Stimulated activated CD8-positive, alpha-beta memory T cell treated with anti-CD3 and anti-CD28 coated beads, Interleukin-7, amount 100 ng/mL, for 1 hour (primary cell): Measurements from ENCODE around the gene LDLRAD3.

Experiments
- DNase-seq, 2 donors: peaks; one replicate each; pipeline ENCODE4 v3.0.0-alpha.2; 2020; ENCODE audit warnings: low read depth in 2 of 2

LDLRAD3 gene

DNA sequence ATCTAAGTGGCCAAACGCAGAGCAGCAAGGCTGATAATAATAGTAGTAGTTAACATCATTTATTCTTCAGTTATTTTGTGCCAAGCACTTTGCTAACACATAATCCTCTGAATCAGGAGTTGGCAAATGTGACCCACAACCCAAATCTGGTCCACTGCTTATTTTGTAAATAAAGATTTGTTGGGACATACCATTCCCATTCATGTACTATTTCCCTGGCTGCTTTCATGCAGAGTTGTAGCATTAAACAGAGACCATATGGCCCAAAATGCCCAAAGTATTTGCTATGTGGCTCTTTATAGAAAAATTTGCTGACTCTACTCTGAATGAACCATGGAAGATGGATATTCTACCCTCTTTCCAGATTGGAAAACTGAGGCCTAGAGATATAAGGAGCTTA, 295.0 kb downstream of the LDLRAD3 start:
- no peak for DNase-seq

DNA sequence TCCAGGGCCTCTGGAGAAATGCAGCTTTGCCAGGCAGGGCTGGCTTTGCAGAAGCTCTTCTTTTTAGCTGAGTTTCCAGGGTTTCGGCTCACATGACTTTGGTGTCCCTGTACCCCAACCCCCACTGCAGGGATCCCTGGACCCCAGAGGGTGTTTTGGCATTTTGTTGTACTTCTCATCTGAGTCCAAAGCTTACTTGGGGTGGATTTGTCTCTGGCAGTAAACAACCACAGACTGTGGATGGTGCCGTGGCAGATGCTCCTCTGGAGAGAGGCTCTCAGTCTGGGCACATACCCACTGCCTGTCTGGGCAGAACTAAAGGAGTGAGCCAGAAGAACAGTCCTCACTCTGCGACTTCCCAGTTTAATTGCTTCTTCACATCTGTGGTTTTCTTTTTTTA, 295.8 kb downstream of the LDLRAD3 start:
- no peak for DNase-seq

DNA sequence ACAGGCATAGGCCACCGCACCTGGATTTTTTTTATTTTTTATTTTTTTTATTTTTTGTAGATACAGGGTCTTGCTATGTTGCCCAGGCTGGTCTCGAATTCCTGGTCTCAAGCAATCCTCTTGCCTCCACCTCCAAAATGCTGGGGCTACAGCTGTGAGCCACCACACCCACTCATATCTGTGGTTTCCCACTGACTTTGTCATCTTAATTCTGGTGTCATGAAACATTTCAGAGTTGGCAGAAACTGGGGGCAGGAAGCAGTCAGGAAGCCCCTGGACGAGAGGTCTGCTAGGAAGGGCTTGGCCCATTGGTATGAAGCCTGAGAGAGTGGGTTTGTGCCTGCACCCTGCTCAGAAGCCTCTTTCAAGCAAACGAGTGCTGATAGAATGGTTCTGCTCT, 296.3 kb downstream of the LDLRAD3 start:
- DNase-seq, result no peak

DNA sequence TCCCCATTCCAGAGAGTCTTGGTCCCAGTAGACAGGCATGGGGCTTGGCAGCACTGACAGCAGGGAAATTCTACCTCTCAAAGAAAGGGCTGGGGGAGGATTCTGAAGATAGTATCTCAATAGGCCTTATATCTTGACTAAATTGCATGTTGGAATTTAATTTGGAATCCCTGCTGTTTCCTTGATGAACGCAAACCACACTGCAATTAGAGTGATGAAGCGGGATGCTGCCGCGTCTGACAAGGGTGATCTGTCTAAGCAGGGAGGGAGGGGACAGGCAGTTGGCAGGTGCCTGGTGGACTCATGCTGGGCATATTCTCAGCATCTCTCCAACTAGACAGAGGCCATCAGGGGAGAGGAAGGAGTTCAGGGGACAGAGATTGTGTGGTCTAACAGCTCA, 296.9 kb downstream of the LDLRAD3 start:
- DNase-seq, result no peak

DNA sequence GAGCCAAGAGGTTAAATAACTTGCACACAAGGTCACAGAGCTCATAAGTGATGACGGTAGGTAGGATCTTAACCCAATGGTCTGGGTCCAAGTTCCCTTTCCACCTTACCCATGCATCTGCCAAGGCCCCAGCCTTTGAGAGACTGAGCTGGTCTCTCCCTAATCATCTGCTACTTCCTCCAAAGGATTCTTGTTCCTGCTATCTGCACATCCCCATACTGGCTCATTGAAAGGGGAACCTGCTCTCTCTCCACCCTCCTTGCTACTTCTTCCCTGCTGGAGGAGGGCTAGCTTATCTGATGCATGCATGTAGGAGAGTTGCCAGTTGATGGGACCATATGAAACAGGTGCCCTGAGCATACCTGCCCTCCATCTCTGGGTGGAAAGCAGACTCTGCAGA, 297.6 kb downstream of the LDLRAD3 start:
- no peak for DNase-seq

DNA sequence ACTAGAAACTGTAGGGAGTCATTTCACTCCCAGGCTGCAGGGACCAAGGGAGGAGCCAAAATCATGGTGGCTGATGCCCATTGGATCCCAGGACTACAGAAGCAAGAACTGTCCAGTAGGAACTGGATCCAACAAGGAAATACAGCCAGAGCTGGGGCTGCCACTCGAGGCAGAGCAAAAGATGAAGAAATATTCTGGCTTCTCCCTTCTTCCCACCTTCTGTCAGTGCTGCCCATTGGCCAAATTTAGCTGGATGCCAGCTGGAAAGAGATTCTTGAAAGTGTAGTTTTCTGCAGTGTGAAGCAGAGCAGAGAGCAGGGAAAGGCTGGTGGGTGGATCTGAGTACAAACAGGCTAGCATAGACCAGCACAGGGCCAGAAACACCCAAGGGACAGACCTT, 299.8 kb downstream of the LDLRAD3 start:
- no peak for DNase-seq

DNA sequence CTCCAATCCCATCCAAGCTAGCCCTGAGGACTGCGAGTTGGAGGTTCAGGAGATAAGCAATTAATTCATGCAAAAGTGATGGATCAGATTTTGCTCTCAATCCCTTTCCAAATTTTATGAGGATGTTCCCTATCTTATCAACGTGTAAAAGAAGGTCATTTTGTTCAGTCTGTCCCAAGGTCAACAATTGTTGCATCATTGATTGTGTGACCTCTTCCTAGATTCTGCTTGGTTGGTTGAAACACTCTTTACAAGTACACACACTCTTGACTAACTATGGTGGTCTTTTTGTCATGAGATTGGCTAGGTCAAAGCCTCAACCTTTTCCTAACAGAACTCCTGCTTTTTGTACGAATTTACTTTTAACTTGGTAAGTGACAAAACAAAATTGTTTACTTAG, 303.6 kb downstream of the LDLRAD3 start:
- no peak for DNase-seq

DNA sequence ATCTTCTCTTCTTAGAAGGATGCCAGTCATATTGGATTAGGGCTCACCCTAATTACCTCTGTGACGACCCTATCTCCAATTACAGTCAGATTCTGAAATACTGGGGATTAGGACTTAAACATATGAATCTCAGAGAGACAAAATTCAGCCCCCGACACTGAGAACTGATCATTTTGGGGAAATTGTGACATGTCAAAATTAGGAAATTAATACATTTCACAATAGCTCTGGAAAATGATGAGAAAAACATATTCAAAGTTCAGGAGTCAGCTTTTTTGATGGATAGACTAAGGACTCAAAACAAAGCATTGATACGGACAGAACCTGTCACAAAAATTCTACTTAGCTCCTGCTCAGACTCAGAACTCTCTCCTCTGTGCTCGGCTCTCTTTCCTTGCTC, 304.6 kb downstream of the LDLRAD3 start:
- DNase-seq, result no peak

DNA sequence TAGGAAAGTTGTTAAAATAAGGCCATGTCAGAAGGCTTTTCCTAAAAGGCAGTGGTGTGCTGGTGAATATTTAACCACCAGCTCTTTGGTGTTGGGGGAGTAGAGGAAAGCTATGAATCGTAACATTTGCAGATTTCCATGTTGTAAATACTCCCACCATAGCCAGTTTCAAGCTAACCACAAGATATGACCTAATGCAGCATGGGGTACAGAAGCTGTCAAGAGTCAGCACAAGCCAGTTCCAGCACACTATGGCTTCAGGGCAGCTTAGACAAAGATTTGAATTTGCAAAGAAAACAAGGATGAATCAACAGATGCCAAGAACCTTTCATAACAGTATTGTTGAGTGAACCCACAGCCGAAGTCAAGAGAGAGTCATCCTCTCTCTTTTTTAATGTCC, 305.4 kb downstream of the LDLRAD3 start:
- DNase-seq, result no peak

DNA sequence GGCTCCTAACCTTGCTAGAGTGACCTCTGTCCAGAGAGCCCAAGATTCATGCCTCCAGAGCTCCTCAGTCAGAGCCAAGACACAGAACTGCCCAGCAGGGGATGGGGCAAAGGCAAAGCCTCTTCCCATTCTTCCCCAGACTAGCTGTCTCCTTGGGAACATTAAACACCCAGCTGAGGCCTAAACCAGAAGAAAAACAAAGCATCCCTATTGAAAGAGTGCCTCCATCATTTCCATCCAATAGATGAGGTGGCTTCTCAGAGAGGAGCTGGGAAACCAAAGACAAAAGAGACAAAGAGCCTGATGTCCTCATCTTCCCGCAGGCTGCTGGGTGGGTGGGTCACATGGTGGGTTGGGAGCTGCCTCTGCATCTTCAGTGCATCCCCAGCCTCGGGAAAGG, 308.0 kb downstream of the LDLRAD3 start:
- no peak for DNase-seq

DNA sequence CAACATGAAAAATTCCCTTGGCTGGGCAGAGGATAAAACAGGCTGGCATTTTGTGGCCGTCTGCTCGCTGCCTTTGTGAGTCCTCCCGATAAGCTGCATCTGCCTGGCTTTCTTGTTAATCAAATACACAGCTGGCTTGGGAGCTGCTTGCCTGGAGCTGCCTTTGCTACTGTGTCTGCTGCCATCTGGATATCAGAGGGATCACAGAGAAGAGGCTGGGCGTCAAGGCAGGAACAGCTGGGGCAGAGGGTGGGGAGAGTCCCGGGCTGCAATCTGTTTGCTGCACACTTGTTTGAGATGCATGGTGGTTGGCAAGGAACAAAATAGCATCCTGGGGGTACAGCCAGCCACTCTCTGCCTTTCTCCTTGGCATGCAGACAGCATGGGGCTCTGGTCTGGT, 309.4 kb downstream of the LDLRAD3 start:
- no peak for DNase-seq

DNA sequence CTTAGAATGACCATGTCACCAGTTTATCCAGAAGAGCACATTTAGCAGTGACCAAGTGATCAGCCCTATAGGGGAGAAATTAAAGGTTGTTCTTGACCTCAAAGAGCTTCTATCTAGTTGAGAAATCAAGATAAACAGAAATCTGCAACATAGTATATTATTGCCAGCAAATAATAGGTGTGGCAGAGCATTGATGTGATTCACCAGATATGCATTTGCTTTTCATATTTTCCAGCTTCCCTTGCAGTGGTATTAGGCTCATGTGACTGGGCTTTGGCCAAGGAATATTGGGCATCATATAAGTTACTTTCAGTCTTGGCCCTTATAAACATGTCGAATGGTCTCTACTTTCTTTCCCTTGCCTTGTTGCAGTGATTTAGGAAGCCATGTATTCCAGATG, 310.9 kb downstream of the LDLRAD3 start:
- no peak for DNase-seq

DNA sequence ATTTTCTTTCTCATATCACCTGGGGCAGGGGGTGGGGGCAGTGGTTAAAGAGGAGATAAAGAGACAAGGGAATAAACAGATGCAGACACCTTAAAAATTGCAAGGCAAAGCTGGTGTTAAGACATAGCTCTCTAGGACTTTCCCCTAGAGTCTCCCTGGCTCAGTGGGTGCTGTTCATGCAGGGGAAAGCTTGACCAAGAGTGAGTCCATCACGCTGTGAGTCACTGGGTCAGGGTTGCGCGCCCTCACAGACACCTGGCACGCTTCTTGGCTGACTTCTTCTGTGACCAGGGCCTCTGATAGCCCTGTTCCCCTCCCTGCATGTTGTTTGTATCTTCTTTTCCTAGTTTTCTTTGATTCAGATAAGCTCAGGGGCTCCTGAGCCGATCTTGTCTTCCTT, 313.5 kb downstream of the LDLRAD3 start:
- no peak for DNase-seq

DNA sequence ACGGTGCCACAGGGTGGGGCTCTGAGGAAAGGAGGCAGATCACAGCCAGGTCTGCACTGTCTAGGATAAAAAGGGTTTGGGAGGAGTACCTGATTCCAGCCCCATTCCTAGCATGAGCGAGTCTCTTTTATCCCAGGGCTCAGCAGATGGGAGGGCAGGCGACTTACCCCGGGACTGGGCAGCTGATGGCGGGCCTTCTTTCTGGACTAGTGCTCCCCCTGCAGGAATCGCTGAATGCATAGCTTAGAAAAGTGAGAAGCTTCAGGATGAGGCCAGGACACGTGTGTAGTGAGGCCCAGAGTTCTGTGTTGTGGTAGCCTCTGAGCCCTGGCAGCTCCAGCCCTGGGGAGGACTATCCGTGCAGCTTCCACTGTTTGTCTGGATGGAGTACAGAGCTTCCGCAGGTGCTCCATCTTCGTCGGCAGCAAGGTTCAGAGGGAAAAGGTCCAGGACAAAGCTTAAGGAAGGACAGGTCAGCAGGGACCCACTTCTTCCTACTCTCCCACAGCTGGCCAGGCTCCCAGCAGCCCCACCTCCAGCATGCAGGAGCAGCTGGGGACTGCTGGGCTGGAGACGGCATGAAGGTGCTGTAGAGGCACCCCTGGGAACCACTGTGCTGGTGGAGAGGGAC, 315.0 kb downstream of the LDLRAD3 start:
- no peak for DNase-seq

DNA sequence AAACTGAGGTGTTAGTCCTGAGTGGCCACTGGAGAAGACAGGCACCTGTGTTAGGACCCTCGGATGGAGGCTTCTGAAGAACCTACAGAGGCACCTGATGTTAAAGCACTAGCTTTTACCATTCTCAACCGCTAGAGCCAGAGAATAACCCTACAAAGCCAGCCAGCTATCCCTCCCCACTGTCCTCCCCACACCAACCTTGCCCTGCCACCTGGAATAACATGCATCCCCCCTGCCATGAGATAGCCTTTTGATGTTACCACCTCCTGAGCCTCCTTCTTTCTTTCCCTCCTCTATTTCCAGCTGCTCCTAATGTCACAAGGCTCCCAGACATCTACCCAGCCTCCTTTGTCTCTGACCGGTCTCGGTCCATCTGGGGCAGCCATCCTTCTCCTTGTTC, 317.2 kb downstream of the LDLRAD3 start:
- no peak for DNase-seq

DNA sequence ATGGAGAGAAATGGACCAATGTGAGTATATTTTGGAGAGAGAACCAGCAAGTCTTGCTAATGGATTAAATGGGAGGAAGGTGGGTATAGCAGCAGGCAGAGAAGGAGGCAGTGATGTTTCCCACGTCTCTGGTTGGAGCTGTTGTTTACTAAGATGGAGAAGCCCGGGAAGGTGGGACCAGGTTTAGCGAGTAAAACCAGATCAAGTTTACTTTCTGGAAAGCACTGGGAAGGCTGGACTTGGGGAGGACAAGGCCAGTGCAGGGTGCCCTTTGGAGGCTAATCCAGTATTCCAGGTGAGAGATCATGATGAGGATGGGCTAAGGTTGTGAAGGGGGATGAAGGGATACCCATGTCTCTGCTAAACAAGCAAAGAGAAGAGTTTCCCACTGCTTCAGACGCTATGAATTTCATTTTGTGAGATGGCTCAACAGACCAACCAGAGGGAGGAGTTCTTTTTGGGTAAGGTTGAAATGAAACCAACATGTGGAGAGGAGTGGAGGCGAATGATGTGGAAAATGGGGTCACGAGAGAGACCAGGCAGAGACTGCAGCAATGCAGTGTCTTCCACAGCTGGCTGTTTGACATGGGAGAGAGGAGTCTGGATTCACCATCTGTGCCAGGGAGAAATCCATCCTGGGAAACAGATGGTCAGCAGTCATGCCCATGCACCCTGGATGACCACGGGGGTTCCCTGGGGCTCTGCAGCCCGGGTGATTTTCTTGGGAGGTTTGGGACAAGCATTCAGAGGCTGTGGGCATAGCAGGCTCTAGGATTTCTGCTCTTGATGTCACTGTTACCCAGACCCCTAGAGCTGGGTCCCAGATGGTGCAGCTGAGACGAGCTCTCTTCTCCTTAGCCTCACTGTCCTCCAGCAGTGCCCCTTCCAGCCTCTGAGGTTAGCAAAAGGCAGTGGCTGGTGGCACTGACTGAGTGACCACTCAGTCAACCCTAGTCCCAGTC, 320.4 kb downstream of the LDLRAD3 start:
- no peak for DNase-seq

DNA sequence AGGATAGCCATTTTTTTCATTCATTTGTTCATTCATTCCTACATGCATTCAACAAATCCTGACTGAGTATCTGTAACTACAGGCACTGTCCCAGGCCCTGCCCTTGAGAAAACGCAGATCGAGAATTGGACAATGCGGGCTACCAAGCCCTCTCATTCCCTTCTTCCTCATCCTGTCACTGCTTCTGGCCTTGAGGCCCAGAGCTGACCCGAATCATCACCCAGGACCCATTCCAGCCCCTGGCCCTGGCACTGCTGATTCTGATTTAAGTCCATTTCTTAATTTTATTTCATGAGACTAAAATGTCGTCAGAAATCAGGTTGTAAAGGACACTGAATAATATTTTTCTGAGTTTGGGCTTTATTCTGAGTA, 321.1 kb downstream of the LDLRAD3 start:
- no peak for DNase-seq

DNA sequence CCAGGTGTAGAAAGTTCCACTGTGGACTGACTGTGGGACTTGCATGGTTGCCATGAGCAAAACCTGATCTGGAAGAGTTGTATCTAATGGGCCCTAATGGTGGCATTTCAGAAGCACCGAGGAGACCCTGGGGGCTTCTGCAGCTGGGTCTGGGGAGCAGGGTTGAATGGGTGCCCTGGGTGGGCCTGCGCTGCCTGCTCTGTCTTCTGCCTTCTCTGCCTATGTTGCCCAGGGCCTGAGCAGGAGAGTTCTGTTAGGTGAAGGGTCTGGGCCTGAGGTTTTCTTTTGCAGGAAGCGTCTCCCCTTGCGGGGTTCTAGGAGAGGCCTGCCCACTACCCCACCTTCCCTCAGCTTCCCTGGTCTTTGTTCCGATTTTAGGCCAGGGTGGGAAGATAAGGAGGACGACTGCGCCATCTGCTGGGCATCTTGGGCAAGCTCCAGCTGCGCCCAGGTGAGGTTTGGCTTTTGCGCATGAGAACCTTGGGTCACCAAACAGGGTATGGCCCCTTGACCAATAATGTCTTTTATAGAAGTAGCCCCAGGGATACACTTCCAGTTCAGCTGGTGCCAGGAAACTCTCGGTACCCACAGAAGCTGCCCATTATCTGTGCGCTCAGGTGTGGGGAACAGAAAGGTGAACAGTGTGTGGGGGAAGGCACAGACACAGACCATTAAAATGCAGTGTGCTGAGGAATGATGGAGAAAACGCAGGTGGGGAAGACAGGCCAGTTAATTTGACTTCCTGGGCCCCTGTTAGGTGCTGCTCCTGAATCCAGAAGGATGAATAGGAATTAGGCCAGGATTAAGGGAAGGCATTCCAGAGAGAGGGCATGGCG, 322.1 kb downstream of the LDLRAD3 start:
- DNase-seq, result peak in 1 of 2 donors; percentile 13

DNA sequence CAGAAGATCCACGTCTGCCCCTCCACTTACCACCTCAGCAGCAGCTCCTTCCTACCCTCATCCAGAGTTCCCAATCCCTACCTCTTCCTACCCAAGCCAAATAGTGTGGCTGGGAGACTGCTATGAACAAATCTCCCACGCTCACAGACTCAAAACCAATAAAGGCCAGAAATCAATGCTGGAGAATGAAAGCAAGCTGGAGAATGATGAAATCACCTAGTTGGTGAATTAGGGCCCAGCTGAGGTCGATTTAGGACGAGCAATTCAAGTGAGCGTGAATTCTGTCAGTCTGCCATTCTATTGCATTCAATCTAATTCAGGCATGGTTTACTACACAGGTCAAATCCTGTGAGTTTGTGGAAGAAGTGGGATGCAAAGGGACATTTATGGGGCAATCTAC, 322.9 kb downstream of the LDLRAD3 start:
- no peak for DNase-seq

DNA sequence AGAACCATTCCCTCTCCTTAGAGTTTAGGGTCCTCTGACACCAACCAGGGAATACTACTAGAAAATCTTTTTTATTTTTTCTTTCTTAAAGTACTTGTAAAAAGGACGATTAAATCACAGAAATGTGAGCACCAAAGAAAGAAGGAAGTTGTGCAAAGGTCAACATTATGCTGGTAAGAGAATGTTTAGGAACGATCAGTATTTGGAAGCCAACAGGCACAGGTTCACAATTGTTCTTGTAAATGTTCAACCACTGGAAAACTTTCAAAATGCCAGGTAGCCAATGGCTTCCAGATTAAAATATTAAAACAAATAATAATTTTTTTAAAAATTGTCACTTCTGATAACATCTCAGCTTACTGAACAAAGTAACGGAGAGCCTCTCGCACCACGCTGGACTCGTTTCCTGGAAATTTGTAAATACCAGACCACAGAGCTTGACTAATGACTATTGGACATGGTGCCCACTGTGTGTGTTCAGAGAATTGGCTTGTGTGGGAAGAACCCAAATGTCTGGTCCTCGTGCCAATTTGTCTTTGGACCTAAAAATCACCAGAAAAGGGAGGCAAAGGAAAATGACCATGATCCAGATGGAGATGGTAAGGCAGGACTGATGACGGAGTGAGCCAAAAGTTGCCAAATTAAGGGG, 324.6 kb downstream of the LDLRAD3 start:
- no peak for DNase-seq

DNA sequence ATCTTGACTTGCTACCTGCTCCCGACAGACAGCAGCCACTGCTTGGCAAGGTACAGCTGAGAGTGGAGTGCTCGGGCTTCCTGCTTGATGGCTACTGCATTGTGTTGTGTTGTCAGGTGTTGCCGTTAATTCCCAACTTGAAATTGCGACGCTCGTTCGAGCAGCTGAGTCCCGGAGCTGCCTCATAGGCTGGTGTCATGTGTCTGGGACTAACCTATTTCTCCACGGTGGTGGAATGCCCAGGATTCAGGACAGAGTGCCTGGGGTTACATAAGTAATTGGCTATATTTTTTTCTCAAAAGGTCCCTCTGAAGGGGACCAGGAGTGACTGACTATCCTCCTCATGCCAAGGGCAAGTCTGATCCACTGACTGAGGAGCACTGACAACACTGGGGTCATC, 326.8 kb downstream of the LDLRAD3 start:
- DNase-seq, result no peak

DNA sequence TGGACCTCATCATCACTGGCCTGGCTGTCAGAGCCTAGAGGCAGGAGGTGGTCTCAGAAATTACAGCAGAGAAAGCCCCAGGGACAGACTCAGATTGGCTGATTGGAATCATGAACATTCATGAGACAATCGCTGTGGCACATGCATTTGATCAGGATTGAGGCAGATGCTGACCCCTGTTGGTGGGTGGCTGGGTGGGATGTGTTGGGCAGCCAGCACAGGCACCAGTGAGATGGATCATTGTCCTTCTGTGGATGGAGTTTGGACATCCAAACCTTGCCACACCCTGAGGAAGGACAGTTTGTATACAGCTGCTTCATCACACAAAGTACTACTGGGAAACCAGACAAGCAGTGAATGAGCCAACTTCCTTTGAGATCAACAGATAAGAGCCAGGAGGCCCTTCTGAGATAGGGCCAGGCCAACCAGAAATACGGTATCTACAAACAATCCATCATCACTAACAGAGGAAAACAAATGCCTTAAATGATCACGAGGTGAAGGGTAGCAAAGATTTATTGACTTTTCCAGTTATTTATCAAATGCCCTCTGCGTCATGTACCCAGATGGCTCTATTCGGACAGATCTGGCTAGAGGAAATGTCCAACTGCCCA, 328.0 kb downstream of the LDLRAD3 start:
- no peak for DNase-seq
